ENCODE data around the gene GEMIN2. TPM values are rescaled to one million over a fixed set of nuclear protein-coding genes. Genes with fewer than 3 reads are reported as not detected.
"Not testable (repeated sequence)": the region's sequence is repeated elsewhere in the genome, so short reads cannot be mapped to it uniquely, and the experiment has no call there.

Gene GEMIN2
- total RNA-seq, 3 donors from 2014 or later (not counting 1 experiment from before 2014, with no cell fraction given), result 8.4 to 12.8 (median 10.0) TPM

DNA sequence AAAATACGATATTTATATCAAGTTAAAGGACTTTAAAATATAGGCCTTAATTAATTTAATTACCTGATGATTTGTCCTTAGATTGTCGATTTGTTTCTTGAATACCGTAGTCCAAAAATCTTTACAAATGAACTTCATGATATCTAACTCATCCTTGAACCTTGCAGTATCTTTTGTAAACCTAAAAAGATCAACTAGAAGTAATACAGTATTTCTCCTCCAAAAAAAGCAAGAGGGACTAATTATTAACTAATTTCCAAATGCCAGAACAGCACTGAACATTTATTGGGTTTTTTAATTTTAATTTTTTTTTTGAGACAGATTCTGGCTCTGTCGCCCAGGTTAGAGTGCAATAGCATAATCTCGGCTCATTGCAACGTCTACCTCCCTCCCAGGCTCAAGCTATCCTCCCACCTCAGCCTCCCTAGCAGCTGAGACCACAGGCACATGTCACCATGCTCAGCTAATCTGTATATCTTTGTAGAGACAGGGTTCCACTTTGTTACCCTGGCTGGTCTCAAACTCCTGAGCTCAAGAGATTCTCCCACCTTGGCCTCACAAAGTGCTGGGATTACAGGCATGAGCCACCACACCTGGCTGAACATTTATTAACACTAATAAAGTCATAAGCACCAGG is 44.2 kb downstream of the GEMIN2 start:
- Mint-ChIP-seq H3K9me3 (no peaks in the 10 kb centered on the region), H3K36me3 (peaks cover 18% of the 10 kb centered on the region)
- no peak for ATAC-seq

DNA sequence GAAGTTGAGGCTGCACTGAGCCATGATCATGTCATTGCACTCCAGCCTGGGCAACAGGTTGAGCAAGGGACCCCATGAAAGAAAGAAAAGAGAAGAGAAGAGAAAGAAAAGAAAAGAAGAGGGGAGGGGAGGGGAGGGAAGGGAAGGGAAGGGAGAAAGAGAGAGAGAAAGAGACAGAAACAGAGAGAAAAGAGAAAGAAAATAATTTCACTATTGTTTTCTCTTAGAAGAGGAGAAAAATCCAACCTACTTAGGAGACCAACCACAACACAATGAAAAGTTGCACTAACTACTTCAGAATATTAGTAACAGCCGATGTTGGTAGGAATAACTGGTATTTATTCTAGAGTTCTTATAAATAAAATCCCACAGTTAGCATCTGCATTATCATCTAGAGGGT is 46.4 kb downstream of the GEMIN2 start:
- Histone ChIP-seq H3K36me3 (ENCODE audit: control insufficient read depth, insufficient read depth, low read length) (peaks cover 33% of the 10 kb centered on the region), H3K27ac (ENCODE audit: low read length) (no peak overlapping the region), H3K9me3 (ENCODE audit: control insufficient read depth, insufficient read depth, low read length) (no peaks in the 10 kb centered on the region), H3K4me1 (ENCODE audit: control insufficient read depth, insufficient read depth, low read length) (no peaks in the 10 kb centered on the region), H3K27me3 (ENCODE audit: control insufficient read depth, insufficient read depth, low read length) (no peaks in the 10 kb centered on the region), H3K4me3 (ENCODE audit: low read length) (no peak overlapping the region)
- intact Hi-C loops (cut with micrococcal nuclease), result no loop called here
- no peak overlapping the region for H3K27ac Mint-ChIP-seq
- TF ChIP-seq, protein P1, sequence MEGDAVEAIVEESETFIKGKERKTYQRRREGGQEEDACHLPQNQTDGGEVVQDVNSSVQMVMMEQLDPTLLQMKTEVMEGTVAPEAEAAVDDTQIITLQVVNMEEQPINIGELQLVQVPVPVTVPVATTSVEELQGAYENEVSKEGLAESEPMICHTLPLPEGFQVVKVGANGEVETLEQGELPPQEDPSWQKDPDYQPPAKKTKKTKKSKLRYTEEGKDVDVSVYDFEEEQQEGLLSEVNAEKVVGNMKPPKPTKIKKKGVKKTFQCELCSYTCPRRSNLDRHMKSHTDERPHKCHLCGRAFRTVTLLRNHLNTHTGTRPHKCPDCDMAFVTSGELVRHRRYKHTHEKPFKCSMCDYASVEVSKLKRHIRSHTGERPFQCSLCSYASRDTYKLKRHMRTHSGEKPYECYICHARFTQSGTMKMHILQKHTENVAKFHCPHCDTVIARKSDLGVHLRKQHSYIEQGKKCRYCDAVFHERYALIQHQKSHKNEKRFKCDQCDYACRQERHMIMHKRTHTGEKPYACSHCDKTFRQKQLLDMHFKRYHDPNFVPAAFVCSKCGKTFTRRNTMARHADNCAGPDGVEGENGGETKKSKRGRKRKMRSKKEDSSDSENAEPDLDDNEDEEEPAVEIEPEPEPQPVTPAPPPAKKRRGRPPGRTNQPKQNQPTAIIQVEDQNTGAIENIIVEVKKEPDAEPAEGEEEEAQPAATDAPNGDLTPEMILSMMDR (IDR thresholded peaks at IDR 0.05), result no peak
- no peak for ATAC-seq
- no peaks in the 10 kb centered on the region for H3K9me3 Mint-ChIP-seq
- no peak for DNase-seq
- H3K27me3 Mint-ChIP-seq (ENCODE audit: low read depth in 2 of 2), result no peaks in the 10 kb centered on the region
- no peak overlapping the region for H3K4me3 Mint-ChIP-seq
- H3K4me1 Mint-ChIP-seq, result peaks cover 31 to 34% of the 10 kb centered on the region in 2 donors
- peaks cover 18% of the 10 kb centered on the region for H3K36me3 Mint-ChIP-seq
- WGBS (ENCODE audit: insufficient coverage), result no CpG with 5 or more reads among the region's 1 CpG

More for the DNA sequence above, 44.2 kb downstream of the GEMIN2 start:
- H3K27me3 ChIP-seq (ENCODE audit: control insufficient read depth, insufficient read depth, low read length), result no peaks in the 10 kb centered on the region
- H3K27ac Mint-ChIP-seq, result no peak overlapping the region
- H3K4me3 ChIP-seq (ENCODE audit: low read length), result no peak overlapping the region
- 96% methylated on average over 3 of the region's 6 CpGs for WGBS (ENCODE audit: insufficient coverage)
- no peaks in the 10 kb centered on the region for H3K4me1 ChIP-seq (ENCODE audit: control insufficient read depth, insufficient read depth, low read length)
- H3K4me1 Mint-ChIP-seq, result peaks cover 23 to 24% of the 10 kb centered on the region in 2 donors
- H3K27ac ChIP-seq (ENCODE audit: low read length), result no peak overlapping the region
- no peak for DNase-seq
- peaks cover 45% of the 10 kb centered on the region for H3K36me3 ChIP-seq (ENCODE audit: control insufficient read depth, insufficient read depth, low read length)
- intact Hi-C loops (cut with micrococcal nuclease), result no loop called here
- no peak overlapping the region for H3K4me3 Mint-ChIP-seq
- TF ChIP-seq, protein P1 (IDR thresholded peaks at IDR 0.05), result no peak
- no peaks in the 10 kb centered on the region for H3K27me3 Mint-ChIP-seq (ENCODE audit: low read depth in 2 of 2)
- H3K9me3 ChIP-seq (ENCODE audit: control insufficient read depth, insufficient read depth, low read length), result no peaks in the 10 kb centered on the region

DNA sequence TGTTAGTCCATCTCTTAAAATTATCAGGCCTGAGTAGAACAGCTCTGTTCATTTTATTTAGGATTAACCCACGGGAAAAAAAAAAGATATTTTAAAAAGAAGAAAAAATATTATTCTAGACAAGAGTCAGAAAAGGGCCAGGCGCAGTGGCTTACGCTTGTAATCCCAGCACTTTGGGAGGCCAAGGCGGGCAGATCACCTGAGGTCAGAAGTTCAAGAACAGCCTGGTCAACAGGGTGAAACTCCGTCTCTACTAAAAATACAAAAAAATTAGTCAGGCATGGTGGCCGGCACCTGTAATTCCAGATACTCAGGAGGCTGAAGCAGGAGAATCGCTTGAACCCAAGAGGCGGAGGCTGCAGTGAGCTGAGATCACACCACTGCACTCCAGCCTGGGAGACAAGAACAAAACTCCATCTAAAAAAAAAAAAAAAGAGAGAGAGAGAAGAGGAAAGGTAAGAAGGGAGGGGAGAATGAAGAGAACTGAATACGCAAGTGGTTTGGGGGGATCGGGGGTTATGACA is 53.7 kb downstream of the GEMIN2 start:
- H3K36me3 Mint-ChIP-seq; ATAC-seq; H3K27me3 Mint-ChIP-seq (ENCODE audit: low read depth in 2 of 2); H3K27me3 ChIP-seq (ENCODE audit: control insufficient read depth, insufficient read depth, low read length); H3K9me3 Mint-ChIP-seq; DNase-seq; H3K36me3 ChIP-seq (ENCODE audit: control insufficient read depth, insufficient read depth, low read length); H3K4me1 ChIP-seq (ENCODE audit: control insufficient read depth, insufficient read depth, low read length); H3K4me3 ChIP-seq (ENCODE audit: low read length); H3K9me3 ChIP-seq (ENCODE audit: control insufficient read depth, insufficient read depth, low read length); H3K27ac ChIP-seq (ENCODE audit: low read length); intact Hi-C loops (cut with micrococcal nuclease): not testable (repeated sequence)
- Mint-ChIP-seq H3K27ac (peak overlapping the region; percentile 21 to 99), H3K4me1 (peaks cover 44 to 46% of the 10 kb centered on the region in 2 donors), H3K4me3 (peak overlapping the region; percentile 93)
- WGBS (ENCODE audit: insufficient coverage), result 98% methylated on average over 9 of the region's 10 CpGs

DNA sequence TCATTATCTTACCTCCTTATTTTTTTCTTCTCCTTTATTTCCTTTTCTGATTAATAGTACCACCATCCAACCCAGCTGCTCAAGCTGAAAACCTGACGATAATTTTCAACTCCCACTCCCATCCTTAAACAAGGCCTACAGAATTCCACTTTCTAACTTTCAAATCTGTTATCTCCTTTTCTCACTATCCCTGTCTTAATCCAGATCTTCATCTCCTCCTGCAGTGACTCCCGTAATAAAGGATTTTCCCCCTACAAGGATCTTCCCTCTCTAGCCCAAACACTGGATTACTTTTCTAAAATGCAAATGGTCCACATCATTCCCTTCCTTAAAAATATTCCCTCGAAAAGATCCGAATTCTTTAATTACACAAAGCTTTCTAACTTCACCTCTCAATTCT is 54.5 kb downstream of the GEMIN2 start:
- H3K27ac Mint-ChIP-seq, result peak overlapping the region; percentile 21 to 99
- H3K4me3 ChIP-seq (ENCODE audit: low read length), result no peak overlapping the region

More for the DNA sequence above, 54.5 kb downstream of the GEMIN2 start:
- Histone ChIP-seq H3K27me3 (ENCODE audit: control insufficient read depth, insufficient read depth, low read length) (no peaks in the 10 kb centered on the region), H3K36me3 (ENCODE audit: control insufficient read depth, insufficient read depth, low read length) (no peaks in the 10 kb centered on the region), H3K9me3 (ENCODE audit: control insufficient read depth, insufficient read depth, low read length) (no peaks in the 10 kb centered on the region), H3K27ac (ENCODE audit: low read length) (no peak overlapping the region), H3K4me1 (ENCODE audit: control insufficient read depth, insufficient read depth, low read length) (peaks cover 6% of the 10 kb centered on the region)
- Mint-ChIP-seq H3K9me3 (no peaks in the 10 kb centered on the region), H3K4me1 (peaks cover 40 to 41% of the 10 kb centered on the region in 2 donors), H3K4me3 (peak overlapping the region; percentile 93), H3K27me3 (ENCODE audit: low read depth in 2 of 2) (no peaks in the 10 kb centered on the region), H3K36me3 (no peaks in the 10 kb centered on the region)
- DNase-seq (no peak), ATAC-seq (no peak)
- TF ChIP-seq, protein P1 (IDR thresholded peaks at IDR 0.05), result no peak
- WGBS (ENCODE audit: insufficient coverage), result 97% methylated on average over 4 of the region's 4 CpGs
- intact Hi-C loops (cut with micrococcal nuclease), result no loop called here

Data from natural killer cell (primary cell).